GM18519 (cell line): ENCODE data around the gene BATF3.
"Not testable (repeated sequence)": the region's sequence is repeated elsewhere in the genome, so short reads cannot be mapped to it uniquely, and the experiment has no call there.

Source experiments
- ATAC-seq: cut with Tn5 transposase; IDR thresholded peaks from one replicate; pipeline ENCODE4 v1.9.1; 2021; ENCODE audit warnings: mild to moderate bottlenecking, moderate library complexity; ENCODE audit not compliant: unreplicated experiment, low FRiP score

The BATF3 gene

GRCh38 chr1:212665241-212666115, 34.2 kb downstream of the BATF3 start:
- peak; percentile 90 for ATAC-seq

DNA sequence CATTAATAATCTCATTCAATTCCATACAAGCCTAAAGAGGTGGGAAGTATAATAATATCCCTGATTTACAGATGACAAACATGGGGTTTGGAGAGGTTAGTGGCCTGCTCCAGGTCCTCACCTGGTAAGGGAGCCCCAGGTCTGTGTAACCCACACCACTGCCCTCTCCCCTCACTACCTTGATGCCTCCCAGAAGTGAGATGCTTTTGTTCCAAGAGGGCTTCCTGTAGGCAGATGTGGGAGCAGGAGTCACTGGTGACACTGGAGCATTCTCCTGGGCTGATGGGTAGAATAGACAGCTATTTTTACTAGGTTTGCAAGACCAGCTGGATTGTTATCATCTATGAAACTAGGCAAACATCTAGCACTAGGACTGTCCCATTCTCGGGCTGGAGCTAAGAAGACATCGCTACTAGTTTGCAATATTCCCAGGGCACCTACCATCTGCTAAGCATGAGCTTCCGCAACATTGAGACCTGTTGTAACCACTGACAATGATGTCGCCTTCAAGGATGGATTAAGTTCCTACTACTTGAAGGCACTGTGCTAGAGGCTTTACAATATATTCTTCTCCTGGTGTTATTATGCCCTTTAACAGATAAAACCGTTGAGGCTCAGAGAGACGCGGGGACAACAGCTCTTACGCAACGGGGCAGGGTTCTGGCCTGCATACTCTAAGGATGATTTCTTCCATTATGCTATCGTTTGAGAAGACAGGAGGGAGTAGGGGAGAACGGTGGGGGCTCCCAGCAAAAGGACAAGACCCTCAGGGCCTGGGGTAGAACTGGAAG, 35.0 kb downstream of the BATF3 start:
- ATAC-seq: no peak

GRCh38 chr1:212658250-212658649, 41.4 kb downstream of the BATF3 start:
- ATAC-seq: not testable (repeated sequence)

GRCh38 chr1:212656730-212657129, 42.9 kb downstream of the BATF3 start:
- no peak for ATAC-seq

- ATAC-seq: no peak
Observed at GRCh38 chr1:212655668-212656440, 43.8 kb downstream of the BATF3 start.

GRCh38 chr1:212652609-212653008, 47.0 kb downstream of the BATF3 start:
- no peak for ATAC-seq

DNA sequence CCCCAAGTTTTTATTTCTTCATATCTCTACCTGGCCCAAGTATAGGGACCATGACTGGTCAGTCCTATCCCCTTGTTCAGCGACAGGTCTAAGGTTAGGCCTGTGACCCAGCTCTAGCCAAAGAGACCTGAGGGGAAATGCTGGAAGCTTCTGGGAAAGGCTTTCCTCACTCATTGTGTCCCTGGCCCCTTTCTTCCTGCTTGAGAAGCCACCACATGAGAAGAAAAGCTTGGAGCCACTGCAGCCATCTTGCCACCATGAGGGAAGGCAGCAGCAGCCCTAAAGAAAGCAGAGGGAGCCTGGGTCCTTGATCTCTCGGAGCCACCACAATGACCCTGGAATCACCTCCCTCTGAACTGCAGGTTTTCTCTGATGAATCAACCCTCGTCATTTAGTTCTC, 47.7 kb downstream of the BATF3 start:
- ATAC-seq: no peak

- ATAC-seq: no peak
Observed at GRCh38 chr1:212651521-212651920, 48.1 kb downstream of the BATF3 start.

DNA sequence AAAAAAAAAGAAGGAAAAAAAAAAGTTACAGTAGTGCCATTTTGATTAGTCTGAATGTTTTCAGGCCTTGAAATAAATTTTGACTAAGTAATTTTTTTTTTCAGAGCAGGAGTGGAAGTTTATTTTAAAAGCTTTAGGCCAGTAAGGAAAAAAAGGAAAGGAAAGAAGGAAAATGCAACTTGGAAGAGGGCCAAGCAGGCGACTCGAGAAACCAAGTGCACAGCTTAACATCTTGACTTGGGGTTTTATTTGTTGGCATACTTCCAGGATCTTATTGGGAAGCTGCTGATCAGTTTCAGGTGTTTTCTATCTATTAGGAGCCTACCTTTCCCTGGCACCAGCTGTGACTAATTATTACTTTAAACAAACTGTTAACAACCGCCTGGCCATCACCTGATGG, 49.4 kb downstream of the BATF3 start:
- no peak for ATAC-seq

GRCh38 chr1:212649020-212649419, 50.6 kb downstream of the BATF3 start:
- no peak for ATAC-seq

DNA sequence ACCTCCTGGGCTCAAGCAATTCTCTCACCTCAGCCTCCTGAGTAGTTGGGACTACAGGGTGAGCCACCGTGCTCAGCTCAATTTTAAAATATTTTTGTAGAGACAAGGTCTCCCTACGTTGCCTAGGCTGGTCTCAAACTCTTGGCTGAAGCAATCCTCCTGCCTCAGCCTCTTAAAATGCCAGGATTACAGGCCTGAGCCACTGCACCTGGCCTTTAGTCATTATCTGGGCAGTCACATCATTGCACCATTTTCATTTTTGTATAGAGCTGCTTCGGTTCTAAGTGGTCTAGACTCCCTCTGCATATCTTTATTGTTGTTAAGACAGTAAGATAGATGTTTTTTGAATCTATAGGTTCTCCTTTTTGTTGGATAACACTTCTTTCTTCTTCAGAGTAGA, 51.2 kb downstream of the BATF3 start:
- ATAC-seq: no peak

GRCh38 chr1:212647004-212647403, 52.6 kb downstream of the BATF3 start:
- ATAC-seq: no peak

DNA sequence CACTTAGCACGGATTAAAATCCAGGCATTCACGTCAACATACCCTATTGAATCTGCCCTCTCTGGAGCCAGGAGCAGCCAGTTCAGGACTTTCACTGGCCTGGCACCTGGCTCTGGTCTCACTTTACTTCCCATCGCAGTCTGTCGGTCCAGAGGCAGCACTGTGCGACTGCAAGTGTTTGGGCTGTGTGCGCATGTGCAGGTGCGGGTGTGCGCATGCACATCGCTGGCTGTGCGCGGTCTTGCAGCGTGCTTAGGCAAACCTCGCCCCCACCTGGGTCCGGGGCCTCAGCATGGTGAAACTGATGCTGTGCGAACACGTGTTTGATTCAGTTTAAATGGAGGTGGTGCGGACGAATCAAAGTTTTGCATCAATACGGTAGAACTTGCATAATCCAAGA, 53.1 kb downstream of the BATF3 start:
- no peak for ATAC-seq

- ATAC-seq: no peak
Observed at GRCh38 chr1:212645546-212646543, 53.8 kb downstream of the BATF3 start.

GRCh38 chr1:212644866-212645545, 54.6 kb downstream of the BATF3 start:
- ATAC-seq: no peak

- no peak for ATAC-seq
Observed at GRCh38 chr1:212643877-212644276, 55.8 kb downstream of the BATF3 start.

GRCh38 chr1:212641956-212642355, 57.7 kb downstream of the BATF3 start:
- no peak for ATAC-seq

- ATAC-seq: no peak
Observed at GRCh38 chr1:212640223-212640878, 59.3 kb downstream of the BATF3 start.

DNA sequence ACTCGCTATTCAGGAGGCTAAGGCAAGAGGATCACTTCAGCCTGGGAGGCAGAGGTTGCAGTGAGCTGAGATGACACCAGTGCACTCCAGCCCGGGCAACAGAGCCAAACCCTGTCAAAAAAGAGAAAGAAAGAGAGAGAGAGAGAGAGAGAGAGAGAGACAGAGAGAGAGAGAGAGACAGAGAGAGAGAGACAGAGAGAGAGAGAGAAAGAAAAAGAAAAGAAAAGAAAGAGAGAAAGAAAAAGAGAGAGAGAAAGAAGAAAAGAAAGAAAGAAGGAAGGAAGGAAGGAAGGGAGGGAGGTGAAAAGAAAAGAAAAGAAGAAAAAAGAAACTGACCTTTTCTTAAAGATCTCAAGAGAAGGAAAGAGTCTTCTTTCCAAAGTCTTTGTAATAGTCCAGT, 60.1 kb downstream of the BATF3 start:
- not testable (repeated sequence) for ATAC-seq
